ENCODE results near the gene TEX2.
"Not testable (repeated sequence)": the region's sequence is repeated elsewhere in the genome, so short reads cannot be mapped to it uniquely, and the experiment has no call there.

Gene TEX2

GRCh38 chr17:64193561-64193960, 69.5 kb downstream of the TEX2 start:
- no peak for TF ChIP-seq CTCF (conservative IDR thresholded peaks at IDR 0.05; ENCODE audit: control insufficient read depth, insufficient read depth, low read depth, low read length)
- H3K4me3 ChIP-seq (ENCODE audit: control insufficient read depth, low read depth, low read length): no peak overlapping the region
- DNase-seq (ENCODE audit: low read depth): no peak

DNA sequence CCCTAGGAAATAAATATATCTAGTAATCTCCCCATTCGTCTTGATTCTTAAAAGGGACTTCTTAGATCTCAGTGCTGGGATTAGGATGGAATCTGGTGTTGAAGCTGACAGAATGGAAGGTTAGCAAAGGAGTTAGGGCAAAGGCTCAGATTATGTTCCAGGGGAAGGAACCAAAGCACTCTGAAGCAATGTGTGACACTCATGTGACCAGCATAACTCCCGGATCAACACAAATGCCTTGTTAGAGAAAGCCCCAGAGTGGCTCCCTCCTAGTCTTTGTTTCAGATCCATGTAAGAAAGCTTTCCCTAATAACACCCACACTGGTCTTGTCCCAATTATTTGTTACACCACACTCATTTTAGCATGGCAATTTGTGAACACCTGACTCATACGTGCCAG, 70.5 kb downstream of the TEX2 start:
- DNase-seq (ENCODE audit: low read depth): no peak
- no peak overlapping the region for H3K4me3 ChIP-seq (ENCODE audit: control insufficient read depth, low read depth, low read length)
- no peak for TF ChIP-seq CTCF (conservative IDR thresholded peaks at IDR 0.05; ENCODE audit: control insufficient read depth, insufficient read depth, low read depth, low read length)

GRCh38 chr17:64190472-64190871, 72.6 kb downstream of the TEX2 start:
- no peak for TF ChIP-seq CTCF (conservative IDR thresholded peaks at IDR 0.05; ENCODE audit: control insufficient read depth, insufficient read depth, low read depth, low read length)
- no peak overlapping the region for H3K4me3 ChIP-seq (ENCODE audit: control insufficient read depth, low read depth, low read length)
- no peak for DNase-seq (ENCODE audit: low read depth)

DNA sequence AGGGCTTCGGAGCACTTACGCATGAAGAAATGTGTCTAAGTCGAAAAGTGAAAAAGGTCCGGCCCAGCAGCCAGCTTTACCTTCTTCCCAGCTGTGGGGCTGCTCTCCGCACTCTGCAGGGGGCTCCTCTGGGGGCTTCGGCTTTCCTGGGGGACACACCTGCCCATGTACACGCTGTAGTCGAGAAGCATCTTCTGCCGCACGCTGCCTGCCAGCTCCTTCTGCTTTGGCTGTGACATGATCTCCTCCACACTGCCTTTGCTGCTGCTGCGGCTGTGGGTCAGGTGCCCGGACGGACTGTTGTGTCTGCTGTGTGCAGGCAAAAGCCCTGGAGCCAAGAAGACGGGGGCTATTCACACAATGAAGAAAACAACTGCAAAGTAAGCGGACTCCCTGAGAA, 75.0 kb downstream of the TEX2 start:
- no peak overlapping the region for H3K4me3 ChIP-seq (ENCODE audit: control insufficient read depth, low read depth, low read length)
- DNase-seq (ENCODE audit: low read depth): no peak
- TF ChIP-seq CTCF (conservative IDR thresholded peaks at IDR 0.05; ENCODE audit: control insufficient read depth, insufficient read depth, low read depth, low read length): no peak

GRCh38 chr17:64187093-64187895, 75.8 kb downstream of the TEX2 start:
- H3K4me3 ChIP-seq (ENCODE audit: control insufficient read depth, low read depth, low read length): no peak overlapping the region
- no peak for TF ChIP-seq CTCF (conservative IDR thresholded peaks at IDR 0.05; ENCODE audit: control insufficient read depth, insufficient read depth, low read depth, low read length)
- no peak for DNase-seq (ENCODE audit: low read depth)

- peak; percentile 24 for DNase-seq (ENCODE audit: low read depth)
- TF ChIP-seq CTCF (conservative IDR thresholded peaks at IDR 0.05; ENCODE audit: control insufficient read depth, insufficient read depth, low read depth, low read length): no peak
Measured at GRCh38 chr17:64186171-64187092, 76.6 kb downstream of the TEX2 start.

DNA sequence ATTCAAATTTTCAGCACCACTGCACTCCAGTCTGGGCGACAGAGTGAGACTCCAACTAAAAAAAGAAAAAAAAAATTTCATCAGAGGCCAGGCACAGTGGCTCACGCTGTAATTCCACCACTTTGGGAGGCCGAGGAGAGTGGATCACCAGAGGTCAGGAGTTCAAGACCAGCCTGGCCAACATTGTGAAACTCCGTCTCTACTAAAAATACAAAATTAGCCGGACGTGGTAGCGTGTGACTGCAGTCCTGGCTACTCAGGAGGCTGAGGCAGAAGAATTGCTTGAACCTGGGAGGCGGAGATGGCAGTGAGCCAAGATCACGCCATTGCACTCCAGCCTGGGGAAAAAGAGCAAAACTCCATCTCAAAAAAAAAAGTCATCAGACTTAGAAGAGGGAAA, 77.5 kb downstream of the TEX2 start:
- DNase-seq (ENCODE audit: low read depth): peak; percentile 64

More at GRCh38 chr17:64186171-64187092, 76.6 kb downstream of the TEX2 start:
- no peak overlapping the region for H3K4me3 ChIP-seq (ENCODE audit: control insufficient read depth, low read depth, low read length)

More for the DNA sequence above, 77.5 kb downstream of the TEX2 start:
- not testable (repeated sequence) for H3K4me3 ChIP-seq (ENCODE audit: control insufficient read depth, low read depth, low read length)

Data from fibroblast of mammary gland (primary cell).